Activated T-cell treated with anti-CD3 and anti-CD28 coated beads, Interleukin-2, amount 50 U/mL, for 24 hours (primary cell): ENCODE measurements around the gene GDPGP1.
"Not testable (repeated sequence)": the region's sequence is repeated elsewhere in the genome, so short reads cannot be mapped to it uniquely, and the experiment has no call there.

Experiments
- DNase-seq: peaks from one replicate; pipeline ENCODE4 v3.0.0-alpha.2; 2020
- H3K27ac Mint-ChIP-seq: 2 replicates; pipeline ENCODE4 v1.8.0; 2020; ENCODE audit warnings: mild to moderate bottlenecking, mixed read lengths
- H3K27me3 Mint-ChIP-seq: 2 replicates; pipeline ENCODE4 v1.8.0; 2020; ENCODE audit warnings: mixed read lengths
- H3K36me3 Mint-ChIP-seq: 2 replicates; pipeline ENCODE4 v1.8.0; 2020; ENCODE audit warnings: low read depth, mixed read lengths
- H3K4me1 Mint-ChIP-seq: 2 replicates; pipeline ENCODE4 v1.8.0; 2020; ENCODE audit warnings: low read depth, mixed read lengths
- H3K4me3 Mint-ChIP-seq: 2 replicates; pipeline ENCODE4 v1.8.0; 2020; ENCODE audit warnings: mild to moderate bottlenecking, moderate library complexity, mixed read lengths
- H3K9me3 Mint-ChIP-seq: 2 replicates; pipeline ENCODE4 v1.8.0; 2020; ENCODE audit warnings: mixed read lengths

GDPGP1 gene

DNA sequence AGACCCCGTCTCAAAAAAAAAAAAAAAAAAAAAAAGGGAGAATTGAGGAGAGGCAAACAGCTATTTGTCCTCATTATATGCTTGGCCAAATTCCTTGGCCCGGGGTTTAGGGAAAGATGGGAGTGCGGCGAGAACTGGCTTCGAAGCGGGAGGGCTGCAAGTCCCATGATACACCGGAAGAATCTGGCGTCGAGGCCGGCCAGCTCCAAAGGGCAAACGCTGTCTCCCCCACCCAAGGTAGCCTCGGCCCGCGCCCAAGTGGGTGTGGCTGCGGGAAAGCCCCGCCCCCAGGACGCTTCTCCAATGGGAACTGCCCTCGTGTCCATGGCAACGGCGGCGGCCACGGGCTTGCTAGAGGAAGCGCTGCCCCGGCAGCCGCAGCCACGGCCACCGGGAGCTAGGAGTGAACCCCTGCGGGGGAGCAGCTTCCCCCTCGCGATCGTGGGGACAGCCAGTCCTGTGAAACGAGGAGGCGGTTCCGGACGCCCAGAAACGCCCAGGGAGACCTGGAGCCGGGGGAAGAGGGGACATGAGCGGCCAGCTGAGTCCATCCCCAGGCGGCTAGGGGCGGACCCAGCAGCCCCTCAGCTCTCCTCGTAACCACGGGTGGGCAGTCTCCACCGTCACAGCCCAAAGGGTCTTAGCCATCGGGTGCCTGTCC lies 15.3 kb downstream of the GDPGP1 start, which contains the start of gene TTLL13:
TTLL13 (plus strand) TSS at position 354 of the 661 bp plus-strand sequence. CDS start 1,075 bp downstream, outside the sequence.
- Mint-ChIP-seq H3K4me1 (peaks cover 17% of the 10 kb centered on the region), H3K27ac (peak within 1 kb of the TSS; percentile 26), H3K9me3 (no peaks in the 10 kb centered on the region), H3K36me3 (no peaks in the 10 kb centered on the region), H3K4me3 (peak within 1 kb of the TSS; percentile 65), H3K27me3 (peaks cover 3% of the 10 kb centered on the region)
- peak; percentile 80 for DNase-seq

DNA sequence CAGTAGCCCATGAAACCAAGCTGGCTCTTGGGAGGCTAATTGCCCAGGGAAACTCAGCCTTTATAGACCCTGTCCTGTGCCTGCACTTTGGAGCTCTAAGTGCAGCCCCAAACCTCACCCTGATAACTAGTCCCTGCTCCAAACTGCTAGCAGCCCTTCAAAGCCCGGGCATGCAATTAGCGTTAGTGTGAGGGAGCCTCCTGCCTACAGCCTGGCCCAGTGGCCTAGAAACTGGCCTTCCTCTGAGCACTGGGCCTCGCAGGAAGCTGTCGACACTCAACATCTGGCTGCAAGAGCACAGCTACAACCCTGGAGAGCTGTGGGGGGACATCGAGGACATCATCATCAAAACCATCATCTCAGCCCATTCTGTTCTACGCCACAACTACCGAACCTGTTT lies 23.8 kb downstream of the GDPGP1 start:
- no peak overlapping the region for H3K27ac Mint-ChIP-seq
- H3K36me3 Mint-ChIP-seq = no peaks in the 10 kb centered on the region
- DNase-seq = no peak
- H3K4me3 Mint-ChIP-seq = no peak overlapping the region
- no peaks in the 10 kb centered on the region for H3K9me3 Mint-ChIP-seq
- peaks cover 6% of the 10 kb centered on the region for H3K4me1 Mint-ChIP-seq
- H3K27me3 Mint-ChIP-seq = no peaks in the 10 kb centered on the region

DNA sequence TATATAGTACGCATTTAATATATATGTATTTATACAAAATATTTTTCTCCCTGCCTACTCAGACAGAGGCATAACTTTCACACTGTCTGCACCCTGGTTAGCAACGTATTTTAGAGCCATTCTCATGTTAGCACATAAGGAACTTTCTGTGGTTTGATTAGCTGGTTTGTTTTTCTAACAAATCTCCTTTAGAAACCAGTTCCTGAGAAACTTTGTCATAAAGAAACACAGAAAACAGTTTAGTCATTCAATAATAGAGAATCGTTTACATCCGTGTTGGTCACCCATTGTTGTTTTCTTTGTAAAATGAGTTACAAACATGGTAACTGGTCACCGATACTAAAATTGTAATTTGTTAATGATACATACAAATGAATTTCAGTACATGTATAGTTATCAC lies 25.5 kb downstream of the GDPGP1 start:
- Mint-ChIP-seq H3K36me3 (no peaks in the 10 kb centered on the region), H3K27ac (no peak overlapping the region), H3K4me3 (no peak overlapping the region), H3K27me3 (no peaks in the 10 kb centered on the region), H3K4me1 (peaks cover 16% of the 10 kb centered on the region), H3K9me3 (no peaks in the 10 kb centered on the region)
- DNase-seq = no peak

DNA sequence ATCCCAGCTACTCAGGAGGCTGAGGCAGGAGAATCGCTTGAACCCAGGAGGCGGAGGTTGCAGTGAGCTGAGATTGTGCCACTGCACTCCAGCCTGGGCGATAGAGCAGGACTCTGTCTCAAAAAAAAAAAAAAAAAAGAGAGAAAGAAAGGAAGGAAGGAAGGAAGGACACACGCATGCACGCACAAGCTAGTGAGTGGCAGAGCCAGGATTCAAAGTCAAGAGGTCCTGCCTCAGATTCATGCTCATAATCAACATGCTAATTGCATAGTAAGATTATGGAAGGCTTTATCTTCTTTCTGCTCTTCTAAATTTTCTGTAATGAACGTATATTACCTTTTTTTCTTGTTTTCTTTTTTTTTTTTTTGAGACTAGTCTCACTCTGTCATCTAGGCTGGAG lies 26.7 kb downstream of the GDPGP1 start:
- H3K27ac Mint-ChIP-seq, H3K27me3 Mint-ChIP-seq, DNase-seq: not testable (repeated sequence)

DNA sequence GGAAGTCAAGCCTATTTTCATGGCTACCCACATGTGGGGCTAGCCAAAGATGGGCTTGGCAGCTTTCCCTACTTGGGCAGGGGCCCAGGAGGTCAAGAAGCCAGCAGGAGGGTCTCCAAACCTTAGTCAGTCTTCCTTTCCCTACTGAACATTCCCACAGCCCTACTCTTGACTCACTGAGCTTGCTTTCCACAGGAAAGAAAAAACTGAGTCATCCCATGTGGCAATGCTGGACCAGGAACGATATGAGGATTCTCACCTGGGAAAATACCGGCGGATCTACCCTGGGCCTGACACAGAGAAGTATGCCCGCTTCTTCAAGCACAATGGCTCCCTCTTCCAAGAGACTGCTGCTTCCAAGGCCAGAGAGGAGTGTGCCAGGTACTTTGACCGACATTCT lies 27.8 kb downstream of the GDPGP1 start:
- DNase-seq = no peak
- Mint-ChIP-seq H3K9me3 (no peaks in the 10 kb centered on the region), H3K4me1 (peaks cover 23% of the 10 kb centered on the region), H3K27ac (no peak overlapping the region), H3K36me3 (peaks cover 18% of the 10 kb centered on the region), H3K4me3 (no peak overlapping the region), H3K27me3 (no peaks in the 10 kb centered on the region)

More for the DNA sequence above, 26.7 kb downstream of the GDPGP1 start:
- not testable (repeated sequence) for H3K4me3 Mint-ChIP-seq, H3K36me3 Mint-ChIP-seq, H3K9me3 Mint-ChIP-seq
- H3K4me1 Mint-ChIP-seq = peaks cover 20% of the 10 kb centered on the region

GRCh38 chr15:90262426-90262825 lies 28.4 kb downstream of the GDPGP1 start:
- Mint-ChIP-seq H3K4me1 (peaks cover 28% of the 10 kb centered on the region), H3K36me3 (peaks cover 24% of the 10 kb centered on the region), H3K4me3 (no peak overlapping the region), H3K27ac (no peak overlapping the region), H3K27me3 (no peaks in the 10 kb centered on the region), H3K9me3 (no peaks in the 10 kb centered on the region)
- no peak for DNase-seq

GRCh38 chr15:90264671-90265070 lies 30.7 kb downstream of the GDPGP1 start:
- H3K27me3 Mint-ChIP-seq = no peaks in the 10 kb centered on the region
- peak; percentile 52 for DNase-seq
- peaks cover 40% of the 10 kb centered on the region for H3K36me3 Mint-ChIP-seq
- H3K4me3 Mint-ChIP-seq = peak overlapping the region; percentile 95
- H3K27ac Mint-ChIP-seq = peak overlapping the region; percentile 97
- H3K4me1 Mint-ChIP-seq = peaks cover 40% of the 10 kb centered on the region
- no peaks in the 10 kb centered on the region for H3K9me3 Mint-ChIP-seq

DNA sequence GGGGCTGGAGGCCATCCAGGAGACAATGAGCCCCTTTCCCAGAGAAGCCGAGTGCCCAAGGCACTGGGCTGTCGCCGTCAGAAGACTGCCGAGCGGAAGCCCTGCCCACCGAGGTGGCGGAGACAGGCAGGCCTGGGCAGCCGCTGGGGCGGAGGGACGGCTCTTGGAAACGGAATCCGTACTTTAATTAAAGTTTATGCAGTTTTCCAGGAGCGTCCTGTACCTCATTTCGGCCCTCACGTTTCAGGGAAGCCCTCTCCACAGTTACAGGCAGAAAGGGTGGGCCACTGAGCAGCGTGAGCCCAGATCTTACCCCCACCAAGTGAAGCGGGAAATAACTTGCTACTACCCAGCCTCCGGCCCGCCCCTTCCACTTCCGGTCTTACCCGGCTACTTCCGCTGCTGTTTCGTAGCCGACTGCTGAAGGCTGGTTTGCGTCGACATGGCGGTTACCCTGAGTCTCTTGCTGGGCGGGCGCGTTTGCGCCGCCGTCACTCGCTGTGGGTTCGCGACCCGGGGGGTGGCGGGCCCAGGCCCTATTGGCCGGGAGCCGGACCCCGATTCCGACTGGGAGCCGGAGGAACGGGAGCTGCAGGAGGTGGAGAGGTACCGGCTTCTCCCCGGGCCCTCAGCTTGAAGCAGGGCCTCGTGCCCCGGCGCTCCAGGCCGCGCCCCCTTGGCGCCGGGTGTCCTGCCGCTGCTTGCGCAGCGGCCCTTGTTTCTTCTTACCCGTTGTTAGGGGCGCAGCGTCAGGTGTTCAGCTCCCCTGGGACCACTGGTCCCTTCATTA lies 31.5 kb downstream of the GDPGP1 start, which contains the start of gene NGRN:
NGRN (plus strand) TSS at position 402 of the 790 bp plus-strand sequence; CDS start at position 443, 41 bp downstream.
- H3K4me3 Mint-ChIP-seq = peak within 1 kb of the TSS; percentile 95
- H3K36me3 Mint-ChIP-seq = peaks cover 48% of the 10 kb centered on the region
- H3K4me1 Mint-ChIP-seq = peaks cover 45% of the 10 kb centered on the region
- H3K27ac Mint-ChIP-seq = peak within 1 kb of the TSS; percentile 97
- peak; percentile 97 for DNase-seq
- H3K9me3 Mint-ChIP-seq = no peaks in the 10 kb centered on the region
- H3K27me3 Mint-ChIP-seq = no peaks in the 10 kb centered on the region

DNA sequence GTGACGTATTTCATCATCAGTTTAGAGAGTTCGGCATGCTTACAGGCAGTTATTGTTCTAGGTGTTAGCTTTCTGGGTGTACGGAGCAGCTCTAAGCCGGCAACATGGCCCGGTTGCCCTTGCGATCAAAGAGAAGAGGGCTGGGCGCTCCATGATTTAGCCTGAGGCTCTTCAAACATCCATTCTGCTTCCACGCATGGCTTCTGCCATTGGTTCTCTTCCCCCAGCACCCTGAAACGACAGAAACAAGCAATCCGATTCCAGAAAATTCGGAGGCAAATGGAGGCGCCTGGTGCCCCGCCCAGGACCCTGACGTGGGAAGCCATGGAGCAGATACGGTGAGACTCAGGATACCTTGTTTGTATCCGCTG lies 32.0 kb downstream of the GDPGP1 start:
- Mint-ChIP-seq H3K4me3 (peak overlapping the region; percentile 95), H3K27me3 (no peaks in the 10 kb centered on the region), H3K9me3 (no peaks in the 10 kb centered on the region), H3K36me3 (peaks cover 54% of the 10 kb centered on the region), H3K4me1 (peaks cover 49% of the 10 kb centered on the region), H3K27ac (peak overlapping the region; percentile 97)
- DNase-seq = peak; percentile 67

GRCh38 chr15:90266485-90266884 lies 32.5 kb downstream of the GDPGP1 start:
- Mint-ChIP-seq H3K36me3 (peaks cover 59% of the 10 kb centered on the region), H3K9me3 (no peaks in the 10 kb centered on the region), H3K27ac (peak overlapping the region; percentile 97), H3K27me3 (no peaks in the 10 kb centered on the region), H3K4me3 (peak overlapping the region; percentile 95), H3K4me1 (peaks cover 54% of the 10 kb centered on the region)
- no peak for DNase-seq

DNA sequence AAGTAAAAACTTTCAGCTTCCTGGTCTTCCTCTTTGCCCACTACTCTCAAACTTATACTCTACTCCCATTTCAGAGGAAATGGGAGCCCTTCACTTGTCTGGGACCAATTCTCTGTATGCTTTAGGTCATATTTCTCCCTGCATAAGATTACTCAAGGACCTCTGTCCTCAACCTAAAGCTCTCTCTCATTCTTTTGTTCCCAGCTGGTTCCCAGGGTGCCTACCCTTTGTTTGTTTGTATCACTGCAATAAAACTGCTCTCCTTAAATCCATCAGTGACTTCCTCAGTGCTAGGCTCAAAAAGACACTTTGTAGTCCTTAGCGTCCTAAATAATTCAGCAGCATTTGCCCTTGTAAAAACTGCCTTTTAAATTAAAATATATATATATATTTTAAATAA lies 34.4 kb downstream of the GDPGP1 start:
- Mint-ChIP-seq H3K36me3 (peaks cover 78% of the 10 kb centered on the region), H3K4me1 (peaks cover 70% of the 10 kb centered on the region), H3K9me3 (no peaks in the 10 kb centered on the region), H3K27ac (peak overlapping the region; percentile 69), H3K4me3 (peak overlapping the region; percentile 95), H3K27me3 (no peaks in the 10 kb centered on the region)
- no peak for DNase-seq

DNA sequence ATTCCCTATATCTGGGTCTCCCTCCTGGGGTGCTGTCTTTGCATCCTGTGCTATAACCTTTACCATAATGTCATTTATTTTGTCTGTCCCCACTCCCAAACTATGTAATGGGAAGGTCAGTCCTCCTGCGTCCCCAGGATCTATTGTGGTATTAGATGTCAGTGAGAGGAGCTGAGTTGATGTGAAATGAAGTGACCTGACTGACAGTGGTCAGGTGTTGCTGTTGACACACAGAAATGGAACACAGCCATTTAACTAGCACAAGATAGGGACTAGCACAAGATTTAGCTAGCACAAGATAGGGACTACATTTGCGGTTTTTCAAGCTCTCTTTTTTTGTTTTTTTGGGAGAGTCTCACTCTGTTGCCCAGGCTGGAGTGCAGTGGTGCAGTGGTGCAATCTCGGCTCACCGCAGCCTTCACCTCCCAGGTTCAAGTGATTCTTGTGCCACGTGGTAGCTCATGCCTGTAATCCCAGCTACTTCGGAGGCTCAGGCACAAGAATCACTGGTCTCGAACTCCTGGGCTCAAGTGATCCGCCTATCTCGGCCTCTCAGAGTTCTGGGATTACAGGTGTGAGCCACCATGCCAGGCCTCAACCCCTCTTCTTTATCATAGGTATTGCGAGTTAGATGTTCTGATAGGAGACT lies 36.6 kb downstream of the GDPGP1 start:
- Mint-ChIP-seq H3K4me3 (no peak overlapping the region), H3K27me3 (no peaks in the 10 kb centered on the region), H3K9me3 (no peaks in the 10 kb centered on the region), H3K4me1 (peaks cover 56% of the 10 kb centered on the region), H3K27ac (peak overlapping the region; percentile 88), H3K36me3 (peaks cover 92% of the 10 kb centered on the region)
- peak; percentile 23 for DNase-seq

DNA sequence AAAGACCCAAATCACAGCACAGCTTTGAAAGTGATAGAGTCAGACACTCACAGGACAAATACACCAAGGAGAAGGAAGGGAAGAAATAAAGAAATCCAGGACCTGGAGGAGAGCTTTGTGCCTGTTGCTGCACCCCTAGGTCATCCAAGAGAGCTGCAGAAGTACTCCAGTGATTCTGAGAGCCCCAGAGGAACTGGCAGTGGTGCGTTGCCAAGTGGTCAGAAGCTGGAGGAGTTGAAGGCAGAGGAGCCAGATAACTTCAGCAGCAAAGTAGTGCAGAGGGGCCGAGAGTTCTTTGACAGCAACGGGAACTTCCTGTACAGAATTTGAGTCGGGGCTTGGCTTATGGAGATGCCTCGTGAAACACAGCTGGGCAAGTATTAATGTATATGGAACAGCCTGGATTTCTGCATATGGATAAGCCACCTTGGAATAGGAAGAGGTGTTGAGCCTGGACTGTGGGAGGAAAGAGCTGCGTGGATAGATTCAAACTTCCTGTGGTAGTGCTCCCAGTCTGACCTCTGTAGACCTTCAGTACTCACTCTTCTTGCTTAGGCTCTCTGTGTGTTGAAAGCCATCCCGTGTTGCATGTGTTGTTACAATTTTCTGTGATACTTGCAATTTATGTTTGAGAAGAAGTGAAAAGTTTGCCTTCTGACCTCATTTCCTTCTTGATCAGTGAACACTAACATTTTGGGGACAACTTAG lies 37.6 kb downstream of the GDPGP1 start:
- Mint-ChIP-seq H3K4me3 (no peak overlapping the region), H3K4me1 (peaks cover 54% of the 10 kb centered on the region), H3K36me3 (peaks cover 89% of the 10 kb centered on the region)

DNA sequence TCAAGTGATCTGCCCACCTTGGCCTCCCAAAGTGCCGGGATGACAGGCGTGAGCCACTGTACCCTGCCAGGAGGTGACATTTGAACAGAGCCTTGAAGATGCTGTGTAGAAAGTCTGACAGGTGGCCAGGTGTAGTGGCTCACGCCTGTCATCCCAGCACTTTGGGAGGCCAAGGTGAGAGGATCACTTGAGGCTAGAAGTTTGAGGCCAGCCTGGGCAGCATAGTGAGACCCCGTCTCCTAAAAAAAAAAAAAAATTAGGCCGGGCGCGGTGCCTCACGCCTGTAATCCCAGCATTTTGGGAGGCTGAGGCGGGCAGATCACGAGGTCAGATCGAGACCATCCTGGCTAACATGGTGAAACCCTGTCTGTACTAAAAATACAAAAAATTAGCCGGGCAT lies 44.5 kb downstream of the GDPGP1 start:
- not testable (repeated sequence) for H3K27ac Mint-ChIP-seq, H3K9me3 Mint-ChIP-seq, DNase-seq, H3K27me3 Mint-ChIP-seq, H3K4me3 Mint-ChIP-seq, H3K4me1 Mint-ChIP-seq
- H3K36me3 Mint-ChIP-seq = peaks cover 30% of the 10 kb centered on the region

More for the DNA sequence above, 37.6 kb downstream of the GDPGP1 start:
- peak; percentile 19 for DNase-seq
- Mint-ChIP-seq H3K9me3 (no peaks in the 10 kb centered on the region), H3K27me3 (no peaks in the 10 kb centered on the region), H3K27ac (peak overlapping the region; percentile 88)
